RWPE2 (cell line): ENCODE measurements around the gene IVL.

Experiments
- ATAC-seq: fragments of 200-7000 bp; cut with Tn5 transposase; 3 replicates; pipeline ENCODE4 v1.9.1; 2021; ENCODE audit warnings: low read depth
- DNase-seq: peaks from one replicate; pipeline ENCODE4 v3.0.0-alpha.2; 2020; ENCODE audit warnings: low spot score
- H3K27ac ChIP-seq: fragments of 450-650 bp; 2 replicates; pipeline ENCODE4 v1.5.1; 2017; ENCODE audit warnings: mild to moderate bottlenecking; ENCODE audit not compliant: poor library complexity, severe bottlenecking
- H3K27me3 ChIP-seq: fragments of 250-450 bp; sonication (Bioruptor Pico); 2 replicates; pipeline ENCODE4 v1.5.1; 2021; ENCODE audit warnings: mild to moderate bottlenecking, moderate library complexity; ENCODE audit not compliant: insufficient read depth, poor library complexity, severe bottlenecking
- H3K36me3 ChIP-seq: fragments of 250-450 bp; sonication (Bioruptor Pico); 2 replicates; pipeline ENCODE4 v1.5.1; 2020; ENCODE audit warnings: low read depth, mild to moderate bottlenecking, moderate library complexity
- H3K4me1 ChIP-seq: fragments of 250-450 bp; sonication (Bioruptor Pico); 2 replicates; pipeline ENCODE4 v1.5.1; 2021; ENCODE audit warnings: mild to moderate bottlenecking, moderate library complexity; ENCODE audit not compliant: insufficient read depth, poor library complexity, severe bottlenecking
- H3K4me3 ChIP-seq: fragments of 250-450 bp; sonication (Bioruptor Pico); 2 replicates; pipeline ENCODE4 v1.5.1; 2021; ENCODE audit warnings: mild to moderate bottlenecking, moderate library complexity; ENCODE audit not compliant: severe bottlenecking
- H3K9me3 ChIP-seq: fragments of 250-450 bp; sonication (Bioruptor Pico); 2 replicates; pipeline ENCODE4 v1.5.1; 2021; ENCODE audit warnings: mild to moderate bottlenecking, moderate library complexity; ENCODE audit not compliant: severe bottlenecking
- CTCF ChIP-seq: fragments of 450-650 bp; IDR thresholded peaks from one replicate; pipeline ENCODE4 v1.5.1; 2017; ENCODE audit warnings: mild to moderate bottlenecking, moderate library complexity; ENCODE audit not compliant: poor library complexity, severe bottlenecking

Gene IVL

GRCh38 chr1:152912471-152912870 is 4.1 kb downstream of the IVL start:
- ATAC-seq (no peak), DNase-seq (no peak)
- no peak for TF ChIP-seq CTCF
- no peaks in the 10 kb centered on the region for H3K36me3 ChIP-seq
- H3K27ac ChIP-seq, result no peak overlapping the region
- no peaks in the 10 kb centered on the region for H3K9me3 ChIP-seq
- H3K27me3 ChIP-seq, result no peaks in the 10 kb centered on the region
- no peak overlapping the region for H3K4me3 ChIP-seq
- H3K4me1 ChIP-seq, result peaks cover 9% of the 10 kb centered on the region

- DNase-seq (no peak), ATAC-seq (no peak)
- no peak for TF ChIP-seq CTCF
- H3K27me3 ChIP-seq, result no peaks in the 10 kb centered on the region
- H3K36me3 ChIP-seq, result no peaks in the 10 kb centered on the region
- peaks cover 5% of the 10 kb centered on the region for H3K4me1 ChIP-seq
- H3K4me3 ChIP-seq, result no peak overlapping the region
- no peaks in the 10 kb centered on the region for H3K9me3 ChIP-seq
- no peak overlapping the region for H3K27ac ChIP-seq
These were observed 4.6 kb downstream of the IVL start for GRCh38 chr1:152912900-152913299.

GRCh38 chr1:152917794-152918193 is 9.4 kb downstream of the IVL start:
- Histone ChIP-seq H3K4me3 (no peak overlapping the region), H3K4me1 (no peaks in the 10 kb centered on the region), H3K9me3 (no peaks in the 10 kb centered on the region), H3K27ac (no peak overlapping the region), H3K27me3 (no peaks in the 10 kb centered on the region), H3K36me3 (no peaks in the 10 kb centered on the region)
- DNase-seq (no peak), ATAC-seq (0 out of 3 replicates have a peak, but pooled peaks have one; percentile 36)
- peak; percentile 61 for TF ChIP-seq CTCF

- Histone ChIP-seq H3K36me3 (no peaks in the 10 kb centered on the region), H3K9me3 (no peaks in the 10 kb centered on the region), H3K27ac (no peak overlapping the region), H3K4me1 (no peaks in the 10 kb centered on the region), H3K4me3 (no peak overlapping the region), H3K27me3 (no peaks in the 10 kb centered on the region)
- ATAC-seq (no peak), DNase-seq (no peak)
- no peak for TF ChIP-seq CTCF
These were observed 10.7 kb downstream of the IVL start for GRCh38 chr1:152919071-152919470.

- DNase-seq (no peak), ATAC-seq (peak; percentile 65; the same call in 2 of the 3 replicates)
- Histone ChIP-seq H3K4me3 (no peak overlapping the region), H3K4me1 (peaks cover 3% of the 10 kb centered on the region), H3K36me3 (no peaks in the 10 kb centered on the region), H3K27ac (no peak overlapping the region), H3K27me3 (no peaks in the 10 kb centered on the region), H3K9me3 (no peaks in the 10 kb centered on the region)
- TF ChIP-seq CTCF, result no peak
These were observed 15.8 kb downstream of the IVL start for GRCh38 chr1:152924191-152924590.
